GM12801 (cell line): ENCODE measurements around the gene AFG1L.

Experiments
- CTCF ChIP-seq: IDR thresholded peaks from one replicate; pipeline ENCODE4 v1.5.1; 2011; ENCODE audit warnings: control low read depth; ENCODE audit not compliant: insufficient read length; ENCODE audit errors: extremely low read depth

AFG1L gene

GRCh38 chr6:108557494-108558371 is 262.9 kb downstream of the AFG1L start:
- TF ChIP-seq CTCF: no peak

GRCh38 chr6:108558372-108559096 is 263.7 kb downstream of the AFG1L start:
- no peak for TF ChIP-seq CTCF

GRCh38 chr6:108559097-108559883 is 264.4 kb downstream of the AFG1L start:
- TF ChIP-seq CTCF: no peak

- TF ChIP-seq CTCF: no peak
Measured at GRCh38 chr6:108559884-108560462, 265.1 kb downstream of the AFG1L start.

- no peak for TF ChIP-seq CTCF
Measured at GRCh38 chr6:108560463-108561308, 265.8 kb downstream of the AFG1L start, which contains the start of gene FOXO3. Gene FOXO3 (plus strand): TSS chr6:108560917. CDS start chr6:108561209, 292 bp downstream.

GRCh38 chr6:108561742-108562502 is 267.1 kb downstream of the AFG1L start:
- no peak for TF ChIP-seq CTCF
